Fibroblast of lung (primary cell): ENCODE results near the gene NHS. TPM values are rescaled to one million over a fixed set of nuclear protein-coding genes. Genes with fewer than 3 reads are reported as not detected.

Experiments used
- DNase-seq, 2 donors: peaks; one replicate each; pipeline versions ENCODE4 v3.0.0 to v3.0.0-alpha.2; 2010; ENCODE audit warnings: low read depth in 2 of 2
- H2AFZ ChIP-seq: 2 replicates; pipeline ENCODE4 v1.5.1; 2012; ENCODE audit warnings: low read length, control low read depth, inconsistent platforms
- H3K27ac ChIP-seq: 2 replicates; pipeline ENCODE4 v1.5.1; 2011; ENCODE audit warnings: low read length, control low read depth; ENCODE audit not compliant: insufficient read depth
- H3K27me3 ChIP-seq: 2 replicates; pipeline ENCODE4 v1.5.1; 2011; ENCODE audit warnings: mild to moderate bottlenecking, low read length; ENCODE audit not compliant: control insufficient read depth, insufficient read depth
- H3K36me3 ChIP-seq: 2 replicates; pipeline ENCODE4 v1.5.1; 2011; ENCODE audit warnings: low read length; ENCODE audit not compliant: control insufficient read depth, insufficient read depth
- H3K4me1 ChIP-seq: 2 replicates; pipeline ENCODE4 v1.5.1; 2011; ENCODE audit warnings: low read length; ENCODE audit not compliant: control insufficient read depth, insufficient read depth; ENCODE audit errors: extremely low read depth
- H3K4me2 ChIP-seq: 2 replicates; pipeline ENCODE4 v1.5.1; 2011; ENCODE audit warnings: low read length, control low read depth; ENCODE audit not compliant: insufficient read depth; ENCODE audit errors: extremely low read depth
- H3K4me3 ChIP-seq, 4 experiments: fragments of 200-600 bp in 1 of 4; sonication (generic) in 1 of 4; replicated peaks in 1 of 4; 2 replicates each; pipeline ENCODE4 v1.5.1; 2011 to 2016; ENCODE audit warnings: low read length in 4 of 4, low read depth in 3 of 4, mild to moderate bottlenecking in 3 of 4, control low read depth in 2 of 4, inconsistent platforms in 1 of 4, mixed read lengths in 1 of 4; ENCODE audit not compliant: insufficient read depth in 1 of 4; ENCODE audit errors: control extremely low read depth in 1 of 4
- H3K79me2 ChIP-seq: 2 replicates; pipeline ENCODE4 v1.5.1; 2012; ENCODE audit warnings: mild to moderate bottlenecking, low read length, inconsistent platforms; ENCODE audit not compliant: control insufficient read depth, insufficient read depth
- H3K9ac ChIP-seq: 2 replicates; pipeline ENCODE4 v1.5.1; 2011; ENCODE audit warnings: mild to moderate bottlenecking, low read length, control low read depth; ENCODE audit not compliant: insufficient read depth
- H3K9me3 ChIP-seq: 2 replicates; pipeline ENCODE4 v1.5.1; 2012; ENCODE audit warnings: low read depth, low read length; ENCODE audit not compliant: control insufficient read depth, insufficient read depth
- H4K20me1 ChIP-seq: 2 replicates; pipeline ENCODE4 v1.5.1; 2011; ENCODE audit warnings: low read length; ENCODE audit not compliant: control insufficient read depth, insufficient read depth; ENCODE audit errors: extremely low read depth
- EZH2 ChIP-seq: IDR thresholded peaks from 2 replicates; pipeline ENCODE4 v1.5.1; 2012; ENCODE audit warnings: low read length, control low read depth, mild to moderate bottlenecking; ENCODE audit errors: missing control alignments
- polyA plus RNA-seq, 2 donors: library from polyadenylated mRNA; depleted of rRNA in 1 of 2; stranded (reverse) in 1 of 2; unstranded in 1 of 2; fragments of >200 nt; gene quantifications; 2 replicates each; pipeline ENCODE4 v1.2.1, GENCODE V29; 2011 to 2012; ENCODE audit warnings: missing spikeins in 1 of 2
- total RNA-seq: library from RNA; depleted of rRNA; stranded (reverse); fragments of >200 nt; gene quantifications from 2 replicates; pipeline ENCODE4 v1.2.1, GENCODE V29; 2014
- TF ChIP-seq, protein P1 (sequence below), 2 donors: IDR thresholded peaks in 1 of 2; conservative IDR thresholded peaks in 1 of 2; 1 replicate in 1 of 2; 2 replicates in 1 of 2; pipeline ENCODE4 v1.5.1; 2011 to 2012; ENCODE audit warnings: low read length in 2 of 2, control low read depth in 1 of 2, inconsistent platforms in 1 of 2, low read depth in 1 of 2, mild to moderate bottlenecking in 1 of 2

Gene NHS
- total and polyA plus RNA-seq, 2 donors (not counting 1 experiment from before 2014, with no cell fraction given), result 1.4 to 3.8 TPM

DNA sequence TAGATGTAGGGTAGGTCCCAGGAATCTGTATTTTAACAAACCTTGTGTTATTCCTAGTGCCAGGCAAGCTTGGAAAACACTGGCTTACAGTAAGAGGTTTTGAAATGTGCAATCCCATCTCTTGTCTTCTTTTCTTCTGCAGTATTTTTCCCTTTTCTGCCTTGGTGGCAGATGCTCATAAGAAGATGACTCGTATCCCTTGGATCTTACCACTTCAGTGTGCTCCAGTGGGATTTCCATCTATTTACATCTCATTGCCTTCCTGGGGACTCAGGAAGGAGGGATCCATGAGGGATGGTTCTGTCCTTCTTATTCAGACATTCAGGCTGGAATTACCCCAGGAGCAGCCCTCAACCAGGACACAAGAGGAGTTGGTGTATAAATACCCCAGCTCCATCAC lies 136.6 kb downstream of the NHS start:
- H3K27ac ChIP-seq, result no peak overlapping the region
- no peaks in the 10 kb centered on the region for H3K79me2 ChIP-seq
- H3K4me2 ChIP-seq, result no peak overlapping the region
- peak in 1 of 2 donors; percentile 36 for DNase-seq
- no peak overlapping the region for H3K4me3 ChIP-seq
- no peaks in the 10 kb centered on the region for H3K9me3 ChIP-seq
- no peaks in the 10 kb centered on the region for H3K27me3 ChIP-seq
- H2AFZ ChIP-seq, result no peak overlapping the region
- no peaks in the 10 kb centered on the region for H3K36me3 ChIP-seq
- H4K20me1 ChIP-seq, result no peaks in the 10 kb centered on the region
- no peaks in the 10 kb centered on the region for H3K4me1 ChIP-seq
- no peak for TF ChIP-seq EZH2
- TF ChIP-seq, protein P1, sequence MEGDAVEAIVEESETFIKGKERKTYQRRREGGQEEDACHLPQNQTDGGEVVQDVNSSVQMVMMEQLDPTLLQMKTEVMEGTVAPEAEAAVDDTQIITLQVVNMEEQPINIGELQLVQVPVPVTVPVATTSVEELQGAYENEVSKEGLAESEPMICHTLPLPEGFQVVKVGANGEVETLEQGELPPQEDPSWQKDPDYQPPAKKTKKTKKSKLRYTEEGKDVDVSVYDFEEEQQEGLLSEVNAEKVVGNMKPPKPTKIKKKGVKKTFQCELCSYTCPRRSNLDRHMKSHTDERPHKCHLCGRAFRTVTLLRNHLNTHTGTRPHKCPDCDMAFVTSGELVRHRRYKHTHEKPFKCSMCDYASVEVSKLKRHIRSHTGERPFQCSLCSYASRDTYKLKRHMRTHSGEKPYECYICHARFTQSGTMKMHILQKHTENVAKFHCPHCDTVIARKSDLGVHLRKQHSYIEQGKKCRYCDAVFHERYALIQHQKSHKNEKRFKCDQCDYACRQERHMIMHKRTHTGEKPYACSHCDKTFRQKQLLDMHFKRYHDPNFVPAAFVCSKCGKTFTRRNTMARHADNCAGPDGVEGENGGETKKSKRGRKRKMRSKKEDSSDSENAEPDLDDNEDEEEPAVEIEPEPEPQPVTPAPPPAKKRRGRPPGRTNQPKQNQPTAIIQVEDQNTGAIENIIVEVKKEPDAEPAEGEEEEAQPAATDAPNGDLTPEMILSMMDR (conservative IDR thresholded peaks at IDR 0.05 in 1 of 2, IDR thresholded peaks at IDR 0.05 in 1 of 2; ENCODE audit: low read depth in 1 of 2, low read length in 2 of 2), result no peak
- no peak overlapping the region for H3K9ac ChIP-seq

- no peaks in the 10 kb centered on the region for H3K36me3 ChIP-seq
- no peaks in the 10 kb centered on the region for H3K79me2 ChIP-seq
- H3K9me3 ChIP-seq, result no peaks in the 10 kb centered on the region
- no peak for TF ChIP-seq EZH2
- TF ChIP-seq, protein P1 (conservative IDR thresholded peaks at IDR 0.05 in 1 of 2, IDR thresholded peaks at IDR 0.05 in 1 of 2; ENCODE audit: low read depth in 1 of 2, low read length in 2 of 2), result no peak
- H3K4me3 ChIP-seq, result peak overlapping the region in 2 of 4 experiments; percentile 21 to 33
- no peaks in the 10 kb centered on the region for H3K4me1 ChIP-seq
- no peaks in the 10 kb centered on the region for H3K27me3 ChIP-seq
- peak overlapping the region; percentile 70 for H3K4me2 ChIP-seq
- H3K27ac ChIP-seq, result peak overlapping the region; percentile 8
- DNase-seq, result peak in 1 of 2 donors; percentile 72
- H4K20me1 ChIP-seq, result no peaks in the 10 kb centered on the region
- no peak overlapping the region for H2AFZ ChIP-seq
- no peak overlapping the region for H3K9ac ChIP-seq
These were observed 144.4 kb downstream of the NHS start for GRCh38 chrX:17519358-17519757.

- H2AFZ ChIP-seq, result no peak overlapping the region
- H3K27ac ChIP-seq, result no peak overlapping the region
- no peak overlapping the region for H3K4me3 ChIP-seq
- H3K9me3 ChIP-seq, result no peaks in the 10 kb centered on the region
- peak overlapping the region; percentile 35 for H3K4me2 ChIP-seq
- H4K20me1 ChIP-seq, result no peaks in the 10 kb centered on the region
- peak in 1 of 2 donors; percentile 20 for DNase-seq
- H3K9ac ChIP-seq, result no peak overlapping the region
- no peaks in the 10 kb centered on the region for H3K27me3 ChIP-seq
- TF ChIP-seq EZH2, result no peak
- TF ChIP-seq, protein P1 (conservative IDR thresholded peaks at IDR 0.05 in 1 of 2, IDR thresholded peaks at IDR 0.05 in 1 of 2; ENCODE audit: low read depth in 1 of 2, low read length in 2 of 2), result no peak
- H3K79me2 ChIP-seq, result no peaks in the 10 kb centered on the region
- no peaks in the 10 kb centered on the region for H3K36me3 ChIP-seq
- no peaks in the 10 kb centered on the region for H3K4me1 ChIP-seq
These were observed 145.1 kb downstream of the NHS start for GRCh38 chrX:17520016-17520615.
